B cell (primary cell): ENCODE measurements around the gene NOL3.

Source experiments
- EZH2 ChIP-seq: IDR thresholded peaks from 2 replicates; pipeline ENCODE4 v1.6.1; 2012; ENCODE audit warnings: borderline replicate concordance, low read depth, mild to moderate bottlenecking, moderate library complexity, low read length; ENCODE audit not compliant: insufficient read depth, poor library complexity, severe bottlenecking
- TF ChIP-seq, protein P1 (sequence below): fragments of 200-600 bp; IDR thresholded peaks from one replicate; pipeline ENCODE4 v1.8.0; 2022; ENCODE audit warnings: antibody characterized with exemption, mild to moderate bottlenecking

- TF ChIP-seq, protein P1, sequence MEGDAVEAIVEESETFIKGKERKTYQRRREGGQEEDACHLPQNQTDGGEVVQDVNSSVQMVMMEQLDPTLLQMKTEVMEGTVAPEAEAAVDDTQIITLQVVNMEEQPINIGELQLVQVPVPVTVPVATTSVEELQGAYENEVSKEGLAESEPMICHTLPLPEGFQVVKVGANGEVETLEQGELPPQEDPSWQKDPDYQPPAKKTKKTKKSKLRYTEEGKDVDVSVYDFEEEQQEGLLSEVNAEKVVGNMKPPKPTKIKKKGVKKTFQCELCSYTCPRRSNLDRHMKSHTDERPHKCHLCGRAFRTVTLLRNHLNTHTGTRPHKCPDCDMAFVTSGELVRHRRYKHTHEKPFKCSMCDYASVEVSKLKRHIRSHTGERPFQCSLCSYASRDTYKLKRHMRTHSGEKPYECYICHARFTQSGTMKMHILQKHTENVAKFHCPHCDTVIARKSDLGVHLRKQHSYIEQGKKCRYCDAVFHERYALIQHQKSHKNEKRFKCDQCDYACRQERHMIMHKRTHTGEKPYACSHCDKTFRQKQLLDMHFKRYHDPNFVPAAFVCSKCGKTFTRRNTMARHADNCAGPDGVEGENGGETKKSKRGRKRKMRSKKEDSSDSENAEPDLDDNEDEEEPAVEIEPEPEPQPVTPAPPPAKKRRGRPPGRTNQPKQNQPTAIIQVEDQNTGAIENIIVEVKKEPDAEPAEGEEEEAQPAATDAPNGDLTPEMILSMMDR = no peak
- TF ChIP-seq EZH2 = no peak
Measured at GRCh38 chr16:67182288-67182687, 11.9 kb downstream of the NOL3 start.
